Measurements from ENCODE around the gene ZFAND5.

ZFAND5 gene

GRCh38 chr9:72327631-72328030 is 37.4 kb downstream of the ZFAND5 start:
- TF ChIP-seq CTCF (conservative IDR thresholded peaks at IDR 0.05; ENCODE audit: low read length), result no peak
- H3K4me3 ChIP-seq (ENCODE audit: low read length), result no peak overlapping the region
- no peak for DNase-seq (ENCODE audit: low read depth)

GRCh38 chr9:72326641-72327040 is 38.4 kb downstream of the ZFAND5 start:
- no peak for TF ChIP-seq CTCF (conservative IDR thresholded peaks at IDR 0.05; ENCODE audit: low read length)
- DNase-seq (ENCODE audit: low read depth), result peak; percentile 34
- H3K4me3 ChIP-seq (ENCODE audit: low read length), result no peak overlapping the region

GRCh38 chr9:72324974-72325373 is 40.0 kb downstream of the ZFAND5 start:
- TF ChIP-seq CTCF (conservative IDR thresholded peaks at IDR 0.05; ENCODE audit: low read length), result no peak
- no peak overlapping the region for H3K4me3 ChIP-seq (ENCODE audit: low read length)
- DNase-seq (ENCODE audit: low read depth), result no peak

DNA sequence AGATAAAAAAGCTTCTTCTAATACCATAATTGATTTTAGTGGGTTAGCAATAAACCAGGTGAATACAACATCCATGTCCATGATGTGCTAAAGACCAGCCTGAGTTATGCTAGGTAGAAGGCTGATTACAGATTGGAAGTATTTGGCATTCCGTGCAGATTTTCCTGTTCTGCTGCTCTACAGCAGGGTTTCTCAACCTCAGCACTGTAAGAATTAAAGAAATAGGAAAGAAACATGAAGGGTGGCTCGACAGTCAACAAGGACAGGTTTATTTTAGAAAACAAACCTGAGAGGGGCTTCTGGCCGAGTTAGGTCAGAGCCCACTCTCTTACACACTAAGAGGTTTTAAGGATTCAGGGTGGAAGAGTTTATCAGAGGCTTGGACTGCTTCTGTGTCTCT is 42.3 kb downstream of the ZFAND5 start:
- TF ChIP-seq CTCF (conservative IDR thresholded peaks at IDR 0.05; ENCODE audit: low read length), result no peak
- no peak for DNase-seq (ENCODE audit: low read depth)
- H3K4me3 ChIP-seq (ENCODE audit: low read length), result no peak overlapping the region

DNA sequence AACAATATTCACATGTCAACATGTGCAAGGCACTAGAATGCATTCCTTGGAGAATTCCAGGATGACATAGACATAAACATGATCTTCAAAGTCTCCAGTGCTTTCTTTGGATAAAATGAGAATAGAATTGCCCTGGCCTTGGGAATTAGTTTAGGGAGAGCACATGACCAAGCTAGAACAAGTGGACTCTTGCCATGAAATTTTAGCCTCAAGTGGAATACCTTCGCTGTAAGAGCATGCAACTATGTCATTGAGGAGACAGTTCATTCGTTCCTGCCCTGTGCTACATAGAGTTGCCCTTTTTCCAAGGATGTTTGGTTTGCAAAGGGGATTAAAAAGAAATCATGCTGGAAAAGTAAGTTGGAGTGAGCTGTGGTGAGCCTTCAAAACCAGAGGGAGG is 42.7 kb downstream of the ZFAND5 start:
- no peak for TF ChIP-seq CTCF (conservative IDR thresholded peaks at IDR 0.05; ENCODE audit: low read length)
- DNase-seq (ENCODE audit: low read depth), result peak; percentile 34
- H3K4me3 ChIP-seq (ENCODE audit: low read length), result no peak overlapping the region

GRCh38 chr9:72315510-72316311 is 49.3 kb downstream of the ZFAND5 start:
- DNase-seq (ENCODE audit: low read depth), result peak; percentile 94
- no peak for TF ChIP-seq CTCF (conservative IDR thresholded peaks at IDR 0.05; ENCODE audit: low read length)
- peak overlapping the region; percentile 26 for H3K4me3 ChIP-seq (ENCODE audit: low read length)

- peak overlapping the region; percentile 27 for H3K4me3 ChIP-seq (ENCODE audit: low read length)
- TF ChIP-seq CTCF (conservative IDR thresholded peaks at IDR 0.05; ENCODE audit: low read length), result no peak
- peak; percentile 80 for DNase-seq (ENCODE audit: low read depth)
Observed at GRCh38 chr9:72315089-72315509, 49.9 kb downstream of the ZFAND5 start.
